Measurements from ENCODE around the gene TRPM8.

- TF ChIP-seq CTCF (IDR thresholded peaks at IDR 0.05; ENCODE audit: low read depth, low read length) (no peak), EZH2phosphoT487 (IDR thresholded peaks at IDR 0.05; ENCODE audit: low read depth) (no peak)
These were observed 107.1 kb downstream of the TRPM8 start for GRCh38 chr2:234024304-234024703.
